GM12864 (cell line): ENCODE results near the gene SP9.

Experiments used
- DNase-seq: peaks from one replicate; pipeline ENCODE4 v3.0.0-alpha.2; 2011; ENCODE audit warnings: low read depth
- H3K4me3 ChIP-seq: 2 replicates; pipeline ENCODE4 v1.5.1; 2011; ENCODE audit warnings: mild to moderate bottlenecking, low read depth, low read length, control low read depth
- CTCF ChIP-seq: IDR thresholded peaks from 2 replicates; pipeline ENCODE4 v1.5.1; 2011; ENCODE audit warnings: low read depth, mild to moderate bottlenecking, moderate library complexity, low read length, control low read depth, inconsistent platforms; ENCODE audit errors: missing control alignments

Gene SP9

GRCh38 chr2:174334278-174334715 is 457 bp upstream of the SP9 start:
- DNase-seq = no peak
- no peak overlapping the region for H3K4me3 ChIP-seq
- no peak for TF ChIP-seq CTCF

GRCh38 chr2:174335254-174335987 is 667 bp downstream of the SP9 start:
- no peak for DNase-seq
- peak overlapping the region; percentile 20 for H3K4me3 ChIP-seq
- TF ChIP-seq CTCF = no peak

GRCh38 chr2:174335988-174336500 is 1.3 kb downstream of the SP9 start:
- DNase-seq = no peak
- TF ChIP-seq CTCF = no peak
- H3K4me3 ChIP-seq = peak overlapping the region; percentile 30

GRCh38 chr2:174336501-174337336 is 2.0 kb downstream of the SP9 start:
- peak overlapping the region; percentile 30 for H3K4me3 ChIP-seq
- no peak for DNase-seq
- no peak for TF ChIP-seq CTCF

- H3K4me3 ChIP-seq = peak overlapping the region; percentile 30
- no peak for TF ChIP-seq CTCF
- DNase-seq = no peak
Measured at GRCh38 chr2:174337337-174338146, 2.8 kb downstream of the SP9 start.

- DNase-seq = no peak
- TF ChIP-seq CTCF = no peak
- no peak overlapping the region for H3K4me3 ChIP-seq
Measured at GRCh38 chr2:174338147-174338605, 3.4 kb downstream of the SP9 start.
